Ectodermal cell (in vitro differentiated cells): ENCODE measurements around the gene CLDN7.
A peak's percentile ranks its signal among the peaks of the same experiment; 100 is the strongest.
"Not testable (repeated sequence)": the region's sequence is repeated elsewhere in the genome, so short reads cannot be mapped to it uniquely, and the experiment has no call there.

Experiments
- H3K27ac ChIP-seq: 2 replicates; pipeline ENCODE4 v1.7.0; 2013; ENCODE audit warnings: mild to moderate bottlenecking, low read depth, low read length; ENCODE audit not compliant: insufficient read depth, poor library complexity, severe bottlenecking
- H3K27me3 ChIP-seq: 2 replicates; pipeline ENCODE4 v1.7.0; 2013; ENCODE audit warnings: mild to moderate bottlenecking, low read length; ENCODE audit not compliant: insufficient read depth, control insufficient read depth, poor library complexity, severe bottlenecking
- H3K36me3 ChIP-seq: one replicate; pipeline ENCODE4 v1.7.0; 2013; ENCODE audit warnings: low read length; ENCODE audit not compliant: control insufficient read depth, insufficient read depth
- H3K4me1 ChIP-seq: one replicate; pipeline ENCODE4 v1.7.0; 2013; ENCODE audit warnings: low read length; ENCODE audit not compliant: control insufficient read depth, insufficient read depth
- H3K4me3 ChIP-seq: 2 replicates; pipeline ENCODE4 v1.7.0; 2013; ENCODE audit warnings: low read depth, low read length, control low read depth; ENCODE audit not compliant: insufficient read depth
- H3K9me3 ChIP-seq: 2 replicates; pipeline ENCODE4 v1.7.0; 2013; ENCODE audit warnings: mild to moderate bottlenecking, low read length, moderate library complexity; ENCODE audit not compliant: control insufficient read depth
- WGBS, 2 experiments: methylation state at CpG; one replicate each; pipeline ENCODE4 v1.1.7; 2013; ENCODE audit warnings: missing lambda C conversion rate in 2 of 2; 5-methylcytosine and 5-hydroxymethylcytosine counted together

The CLDN7 gene

GRCh38 chr17:7253082-7253481 is 9.2 kb downstream of the CLDN7 start:
- Histone ChIP-seq H3K27ac (no peak overlapping the region), H3K4me1 (peaks cover 20% of the 10 kb centered on the region), H3K9me3 (no peaks in the 10 kb centered on the region), H3K27me3 (no peaks in the 10 kb centered on the region), H3K4me3 (peak overlapping the region; percentile 91), H3K36me3 (peaks cover 18% of the 10 kb centered on the region)
- WGBS, 2 experiments, result 89 to 90% methylated on average over 5 of the region's 5 CpGs

- WGBS, 2 experiments, result 2% methylated on average over 55 of the region's 55 CpGs
- H3K9me3 ChIP-seq, result no peaks in the 10 kb centered on the region
- H3K4me3 ChIP-seq, result peak within 1 kb of the TSS; percentile 91
- no peaks in the 10 kb centered on the region for H3K27me3 ChIP-seq
- peak within 1 kb of the TSS; percentile 99 for H3K27ac ChIP-seq
- peaks cover 20% of the 10 kb centered on the region for H3K4me1 ChIP-seq
- H3K36me3 ChIP-seq, result peaks cover 18% of the 10 kb centered on the region
Measured at GRCh38 chr17:7252176-7253043, 9.9 kb downstream of the CLDN7 start, which contains the start of gene ELP5. Gene ELP5 (plus strand): TSS chr17:7252215. CDS start chr17:7252551, 336 bp downstream.

- H3K4me3 ChIP-seq, result peak within 1 kb of the TSS; percentile 91
- H3K27ac ChIP-seq, result peak within 1 kb of the TSS; percentile 99
- H3K4me1 ChIP-seq, result peaks cover 20% of the 10 kb centered on the region
- no peaks in the 10 kb centered on the region for H3K27me3 ChIP-seq
- 0% methylated on average over 41 of the region's 41 CpGs for WGBS, 2 experiments
- H3K36me3 ChIP-seq, result peaks cover 17% of the 10 kb centered on the region
- H3K9me3 ChIP-seq, result no peaks in the 10 kb centered on the region
Measured at GRCh38 chr17:7251661-7252175, 10.6 kb downstream of the CLDN7 start, which contains the start of gene CTDNEP1. Gene CTDNEP1 (minus strand): TSS chr17:7251734. CDS start chr17:7251296, 438 bp downstream.

- H3K9me3 ChIP-seq, result no peaks in the 10 kb centered on the region
- peak overlapping the region; percentile 69 for H3K27ac ChIP-seq
- H3K4me1 ChIP-seq, result peaks cover 20% of the 10 kb centered on the region
- H3K27me3 ChIP-seq, result no peaks in the 10 kb centered on the region
- WGBS, 2 experiments, result 1% methylated on average over 55 of the region's 55 CpGs
- peaks cover 16% of the 10 kb centered on the region for H3K36me3 ChIP-seq
- peak overlapping the region; percentile 91 for H3K4me3 ChIP-seq
Measured at GRCh38 chr17:7250695-7251627, 11.3 kb downstream of the CLDN7 start.

GRCh38 chr17:7249830-7250229 is 12.4 kb downstream of the CLDN7 start:
- 93 to 97% methylated on average over 7 of the region's 7 CpGs for WGBS, 2 experiments
- Histone ChIP-seq H3K27ac (no peak overlapping the region), H3K36me3 (peaks cover 19% of the 10 kb centered on the region), H3K4me3 (peak overlapping the region; percentile 91), H3K9me3 (no peaks in the 10 kb centered on the region), H3K27me3 (no peaks in the 10 kb centered on the region), H3K4me1 (peaks cover 20% of the 10 kb centered on the region)

GRCh38 chr17:7249214-7249613 is 13.1 kb downstream of the CLDN7 start:
- H3K4me1 ChIP-seq, result peaks cover 20% of the 10 kb centered on the region
- H3K27me3 ChIP-seq, result no peaks in the 10 kb centered on the region
- peaks cover 20% of the 10 kb centered on the region for H3K36me3 ChIP-seq
- H3K9me3 ChIP-seq, result no peaks in the 10 kb centered on the region
- no peak overlapping the region for H3K4me3 ChIP-seq
- no peak overlapping the region for H3K27ac ChIP-seq
- WGBS, 2 experiments, result 93 to 95% methylated on average over 6 of the region's 6 CpGs

GRCh38 chr17:7248796-7249195 is 13.5 kb downstream of the CLDN7 start:
- H3K36me3 ChIP-seq, result peaks cover 18% of the 10 kb centered on the region
- 94 to 96% methylated on average over 4 of the region's 4 CpGs for WGBS, 2 experiments
- no peaks in the 10 kb centered on the region for H3K9me3 ChIP-seq
- H3K27ac ChIP-seq, result no peak overlapping the region
- H3K27me3 ChIP-seq, result no peaks in the 10 kb centered on the region
- peaks cover 20% of the 10 kb centered on the region for H3K4me1 ChIP-seq
- H3K4me3 ChIP-seq, result no peak overlapping the region

- 90 to 99% methylated on average over 5 of the region's 5 CpGs for WGBS, 2 experiments
- H3K4me1 ChIP-seq, result peaks cover 20% of the 10 kb centered on the region
Measured at GRCh38 chr17:7246779-7247178, 15.5 kb downstream of the CLDN7 start.

GRCh38 chr17:7243838-7244237 is 18.4 kb downstream of the CLDN7 start:
- H3K4me1 ChIP-seq, H3K9me3 ChIP-seq, H3K27me3 ChIP-seq, H3K27ac ChIP-seq, H3K4me3 ChIP-seq: not testable (repeated sequence)
- peaks cover 24% of the 10 kb centered on the region for H3K36me3 ChIP-seq
- WGBS, 2 experiments, result 91 to 95% methylated on average over 10 of the region's 10 CpGs

More at GRCh38 chr17:7246779-7247178, 15.5 kb downstream of the CLDN7 start:
- no peak overlapping the region for H3K4me3 ChIP-seq
- H3K27ac ChIP-seq, result no peak overlapping the region
- H3K9me3 ChIP-seq, result no peaks in the 10 kb centered on the region
- H3K27me3 ChIP-seq, result no peaks in the 10 kb centered on the region
- H3K36me3 ChIP-seq, result peaks cover 18% of the 10 kb centered on the region

- H3K36me3 ChIP-seq, result peaks cover 24% of the 10 kb centered on the region
- WGBS, 2 experiments, result 65 to 66% methylated on average over 2 of the region's 2 CpGs
Measured at GRCh38 chr17:7243453-7243729, 18.9 kb downstream of the CLDN7 start.

More at GRCh38 chr17:7243453-7243729, 18.9 kb downstream of the CLDN7 start:
- peak overlapping the region; percentile 9 for H3K27ac ChIP-seq
- no peaks in the 10 kb centered on the region for H3K9me3 ChIP-seq
- peaks cover 5% of the 10 kb centered on the region for H3K4me1 ChIP-seq
- no peaks in the 10 kb centered on the region for H3K27me3 ChIP-seq
- peak overlapping the region; percentile 69 for H3K4me3 ChIP-seq
